ENCODE results near the gene SMU1.

DNA sequence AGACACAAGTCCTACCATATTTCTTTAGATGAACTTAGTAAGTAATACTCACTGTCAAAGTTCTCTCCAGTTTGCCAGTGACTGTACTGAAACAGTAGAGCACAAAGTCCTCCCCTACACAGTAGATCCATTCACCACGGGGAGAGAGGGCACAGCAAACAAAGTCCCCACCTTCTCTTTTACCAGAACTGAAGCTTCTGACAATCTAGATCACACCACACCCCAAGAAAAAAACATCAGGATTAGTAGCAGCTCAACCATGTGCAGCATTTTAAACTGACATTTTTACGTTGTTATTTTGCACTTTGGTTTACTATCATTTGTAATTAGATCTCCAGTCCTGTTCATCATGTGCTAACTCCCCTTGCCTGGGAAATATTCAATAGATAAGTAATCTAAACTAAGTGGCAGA is 28.4 kb downstream of the SMU1 start:
- TF ChIP-seq, protein P1, sequence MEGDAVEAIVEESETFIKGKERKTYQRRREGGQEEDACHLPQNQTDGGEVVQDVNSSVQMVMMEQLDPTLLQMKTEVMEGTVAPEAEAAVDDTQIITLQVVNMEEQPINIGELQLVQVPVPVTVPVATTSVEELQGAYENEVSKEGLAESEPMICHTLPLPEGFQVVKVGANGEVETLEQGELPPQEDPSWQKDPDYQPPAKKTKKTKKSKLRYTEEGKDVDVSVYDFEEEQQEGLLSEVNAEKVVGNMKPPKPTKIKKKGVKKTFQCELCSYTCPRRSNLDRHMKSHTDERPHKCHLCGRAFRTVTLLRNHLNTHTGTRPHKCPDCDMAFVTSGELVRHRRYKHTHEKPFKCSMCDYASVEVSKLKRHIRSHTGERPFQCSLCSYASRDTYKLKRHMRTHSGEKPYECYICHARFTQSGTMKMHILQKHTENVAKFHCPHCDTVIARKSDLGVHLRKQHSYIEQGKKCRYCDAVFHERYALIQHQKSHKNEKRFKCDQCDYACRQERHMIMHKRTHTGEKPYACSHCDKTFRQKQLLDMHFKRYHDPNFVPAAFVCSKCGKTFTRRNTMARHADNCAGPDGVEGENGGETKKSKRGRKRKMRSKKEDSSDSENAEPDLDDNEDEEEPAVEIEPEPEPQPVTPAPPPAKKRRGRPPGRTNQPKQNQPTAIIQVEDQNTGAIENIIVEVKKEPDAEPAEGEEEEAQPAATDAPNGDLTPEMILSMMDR (IDR thresholded peaks at IDR 0.05) = no peak
- no peak for TF ChIP-seq POLR2A (IDR thresholded peaks at IDR 0.05)

All from gastroesophageal sphincter (tissue), 3 donors.